MM.1S (cell line): ENCODE results near the gene CHD2.

Experiments
- DNase-seq: peaks from one replicate; pipeline ENCODE4 v3.0.0-alpha.2; 2015
- H2AFZ ChIP-seq: fragments of 300-600 bp; sonication (generic); 2 replicates; pipeline ENCODE4 v1.6.0; 2016; ENCODE audit warnings: antibody characterized with exemption, low read length
- H3F3A ChIP-seq: fragments of 300-600 bp; sonication (generic); 2 replicates; pipeline ENCODE4 v1.6.1; 2016; ENCODE audit warnings: mild to moderate bottlenecking, antibody characterized with exemption, low read length, moderate library complexity, mixed read lengths; ENCODE audit not compliant: insufficient read depth
- H3K27ac ChIP-seq: fragments of 300-600 bp; sonication (generic); 2 replicates; pipeline ENCODE4 v1.5.1; 2016; ENCODE audit warnings: mild to moderate bottlenecking, low read length
- H3K27me3 ChIP-seq: fragments of 300-600 bp; sonication (generic); replicated peaks from 2 replicates; pipeline ENCODE4 v1.6.0; 2016; ENCODE audit warnings: low read length; ENCODE audit not compliant: insufficient read depth
- H3K36me3 ChIP-seq: fragments of 300-600 bp; sonication (generic); replicated peaks from 2 replicates; pipeline ENCODE4 v1.6.1; 2016; ENCODE audit warnings: mild to moderate bottlenecking, low read length, mixed read lengths; ENCODE audit not compliant: insufficient read depth
- H3K4me1 ChIP-seq: fragments of 300-600 bp; sonication (generic); 2 replicates; pipeline ENCODE4 v1.6.1; 2016; ENCODE audit warnings: low read length, mixed read lengths
- H3K4me2 ChIP-seq: fragments of 300-600 bp; sonication (generic); 2 replicates; pipeline ENCODE4 v1.6.0; 2016; ENCODE audit warnings: low read depth, low read length
- H3K4me3 ChIP-seq: fragments of 300-600 bp; sonication (generic); 2 replicates; pipeline ENCODE4 v1.5.1; 2016; ENCODE audit warnings: low read length, mixed read lengths
- H3K79me2 ChIP-seq: fragments of 300-600 bp; sonication (generic); 2 replicates; pipeline ENCODE4 v1.6.1; 2016; ENCODE audit warnings: mixed run types, low read length, mixed read lengths
- H3K9ac ChIP-seq: fragments of 300-600 bp; sonication (generic); 2 replicates; pipeline ENCODE4 v1.6.1; 2016; ENCODE audit warnings: low read length, mixed read lengths
- H3K9me2 ChIP-seq: fragments of 300-600 bp; sonication (generic); replicated peaks from 2 replicates; pipeline ENCODE4 v1.6.1; 2016; ENCODE audit warnings: mild to moderate bottlenecking, low read length, mixed read lengths; ENCODE audit not compliant: insufficient read depth
- H3K9me3 ChIP-seq: fragments of 300-600 bp; sonication (generic); replicated peaks from 2 replicates; pipeline ENCODE4 v1.6.1; 2016; ENCODE audit warnings: mild to moderate bottlenecking, low read length, mixed read lengths; ENCODE audit not compliant: insufficient read depth
- H4K20me1 ChIP-seq: fragments of 300-600 bp; sonication (generic); 2 replicates; pipeline ENCODE4 v1.6.1; 2016; ENCODE audit warnings: mild to moderate bottlenecking, low read length, moderate library complexity, mixed read lengths; ENCODE audit not compliant: insufficient read depth
- EZH2 ChIP-seq: fragments of 300-600 bp; sonication (generic); optimal IDR thresholded peaks from 2 replicates; pipeline ENCODE3; 2017; ENCODE audit warnings: low read depth, mild to moderate bottlenecking, antibody characterized with exemption, low read length, mixed read lengths
- EZH2phosphoT487 ChIP-seq: fragments of 300-600 bp; sonication (generic); IDR thresholded peaks from 2 replicates; pipeline ENCODE4 v1.6.1; 2018; ENCODE audit warnings: antibody characterized with exemption, low read length
- TF ChIP-seq, protein P1 (sequence below): fragments of 300-600 bp; sonication (generic); IDR thresholded peaks from 2 replicates; pipeline ENCODE4 v1.5.1; 2016; ENCODE audit warnings: antibody characterized with exemption, low read length, mixed read lengths

The CHD2 gene

DNA sequence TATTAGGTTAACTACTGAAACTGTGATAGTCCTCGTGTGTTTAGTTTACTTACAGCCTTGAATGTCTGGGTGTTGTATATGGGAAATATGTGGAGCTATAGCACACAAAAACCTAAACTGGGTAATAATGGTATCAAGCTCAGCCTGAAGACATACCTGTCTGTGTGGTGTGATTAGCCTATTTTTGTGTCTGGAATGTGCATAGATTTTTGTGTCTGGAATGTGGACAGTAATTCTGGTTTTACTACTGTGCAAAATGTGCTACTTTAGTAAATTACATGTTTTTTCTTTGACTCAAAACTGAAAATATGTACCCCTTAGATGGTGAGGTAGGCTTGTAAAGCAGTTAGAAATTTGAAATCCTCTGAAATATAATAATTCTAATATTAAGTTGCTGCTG, 43.5 kb downstream of the CHD2 start:
- no peaks in the 10 kb centered on the region for H3K4me1 ChIP-seq
- no peak overlapping the region for H3K4me3 ChIP-seq
- H3K9me2 ChIP-seq = no peaks in the 10 kb centered on the region
- no peak overlapping the region for H2AFZ ChIP-seq
- H3K79me2 ChIP-seq = peaks cover 11% of the 10 kb centered on the region; the same call in 1 of the 2 replicates
- no peaks in the 10 kb centered on the region for H3K27me3 ChIP-seq
- no peak overlapping the region for H3K4me2 ChIP-seq
- no peaks in the 10 kb centered on the region; the same call in 1 of the 2 replicates for H3F3A ChIP-seq
- H4K20me1 ChIP-seq = no peaks in the 10 kb centered on the region
- no peak for TF ChIP-seq EZH2phosphoT487
- TF ChIP-seq, protein P1, sequence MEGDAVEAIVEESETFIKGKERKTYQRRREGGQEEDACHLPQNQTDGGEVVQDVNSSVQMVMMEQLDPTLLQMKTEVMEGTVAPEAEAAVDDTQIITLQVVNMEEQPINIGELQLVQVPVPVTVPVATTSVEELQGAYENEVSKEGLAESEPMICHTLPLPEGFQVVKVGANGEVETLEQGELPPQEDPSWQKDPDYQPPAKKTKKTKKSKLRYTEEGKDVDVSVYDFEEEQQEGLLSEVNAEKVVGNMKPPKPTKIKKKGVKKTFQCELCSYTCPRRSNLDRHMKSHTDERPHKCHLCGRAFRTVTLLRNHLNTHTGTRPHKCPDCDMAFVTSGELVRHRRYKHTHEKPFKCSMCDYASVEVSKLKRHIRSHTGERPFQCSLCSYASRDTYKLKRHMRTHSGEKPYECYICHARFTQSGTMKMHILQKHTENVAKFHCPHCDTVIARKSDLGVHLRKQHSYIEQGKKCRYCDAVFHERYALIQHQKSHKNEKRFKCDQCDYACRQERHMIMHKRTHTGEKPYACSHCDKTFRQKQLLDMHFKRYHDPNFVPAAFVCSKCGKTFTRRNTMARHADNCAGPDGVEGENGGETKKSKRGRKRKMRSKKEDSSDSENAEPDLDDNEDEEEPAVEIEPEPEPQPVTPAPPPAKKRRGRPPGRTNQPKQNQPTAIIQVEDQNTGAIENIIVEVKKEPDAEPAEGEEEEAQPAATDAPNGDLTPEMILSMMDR = no peak
- no peak for TF ChIP-seq EZH2
- peaks cover 32% of the 10 kb centered on the region for H3K36me3 ChIP-seq
- H3K27ac ChIP-seq = no peak overlapping the region
- no peaks in the 10 kb centered on the region for H3K9me3 ChIP-seq
- no peak overlapping the region for H3K9ac ChIP-seq
- no peak for DNase-seq

DNA sequence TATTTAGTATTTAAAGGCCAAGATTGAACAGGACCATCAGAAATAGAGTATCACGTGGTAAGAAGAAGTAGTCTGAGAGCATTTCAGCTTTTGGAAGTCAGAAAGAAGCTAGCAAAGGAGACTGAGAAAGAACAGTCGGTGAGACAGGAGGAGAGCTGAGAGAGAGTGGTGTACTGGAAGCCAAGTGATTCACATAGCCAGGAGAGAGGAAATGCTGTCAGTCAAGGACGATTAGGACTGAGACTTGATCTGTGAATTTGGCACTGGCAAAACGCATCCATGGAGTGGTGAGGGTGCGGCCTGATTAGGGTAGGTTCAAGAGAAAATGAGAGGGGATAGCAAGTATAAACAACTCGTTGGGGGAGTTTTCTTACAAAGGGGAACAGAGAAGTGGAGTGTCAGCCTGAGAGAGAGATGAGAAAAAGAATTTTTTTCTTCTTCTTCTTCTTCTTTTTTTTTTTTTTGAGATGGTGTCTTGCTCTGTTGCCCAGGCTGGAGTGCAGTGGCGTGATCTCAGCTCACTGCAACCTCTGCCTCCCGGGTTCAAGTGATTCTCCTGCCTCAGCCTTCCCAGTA, 44.9 kb downstream of the CHD2 start:
- no peaks in the 10 kb centered on the region for H4K20me1 ChIP-seq
- TF ChIP-seq EZH2phosphoT487 = no peak
- TF ChIP-seq, protein P1 = no peak
- TF ChIP-seq EZH2 = no peak
- H3K9me2 ChIP-seq = no peaks in the 10 kb centered on the region
- no peak for DNase-seq
- H3K9ac ChIP-seq = no peak overlapping the region
- no peak overlapping the region for H3K27ac ChIP-seq
- H2AFZ ChIP-seq = no peak overlapping the region
- H3F3A ChIP-seq = no peaks in the 10 kb centered on the region
- no peak overlapping the region for H3K4me3 ChIP-seq
- peaks cover 42% of the 10 kb centered on the region for H3K36me3 ChIP-seq
- no peaks in the 10 kb centered on the region for H3K9me3 ChIP-seq
- H3K4me2 ChIP-seq = no peak overlapping the region
- no peaks in the 10 kb centered on the region for H3K27me3 ChIP-seq
- H3K4me1 ChIP-seq = no peaks in the 10 kb centered on the region
- H3K79me2 ChIP-seq = peaks cover 15% of the 10 kb centered on the region; the same call in 1 of the 2 replicates

DNA sequence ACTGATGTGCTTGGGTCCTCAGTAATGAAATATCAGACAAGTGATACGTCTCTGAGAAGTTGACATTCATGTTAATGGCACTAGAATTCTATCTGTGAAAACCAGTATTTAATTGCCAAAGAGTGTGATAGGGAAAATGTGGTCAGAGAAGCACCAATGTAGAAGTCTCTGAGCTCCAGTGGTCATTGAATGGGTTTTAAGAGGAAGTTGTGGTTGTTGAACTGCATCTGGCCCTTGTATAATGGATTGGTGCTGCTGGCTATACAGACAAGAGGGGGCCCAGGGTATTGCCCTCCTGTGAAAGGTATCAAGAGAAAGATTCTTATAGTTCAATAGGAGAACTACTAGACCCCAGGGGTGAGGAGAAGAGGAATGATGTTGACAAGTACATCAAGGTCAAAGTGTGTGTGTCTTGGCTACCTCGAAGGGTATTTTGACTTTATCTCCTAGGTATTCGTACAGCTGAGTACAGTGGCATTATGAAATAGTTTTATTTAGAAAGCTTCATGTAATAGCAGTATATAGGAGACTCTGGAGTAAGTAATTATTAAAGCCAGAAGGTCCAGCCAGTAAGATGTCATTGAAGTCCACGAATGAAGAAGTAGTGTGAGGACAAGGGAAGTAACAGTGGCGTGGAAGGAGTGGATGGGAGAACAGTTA, 47.1 kb downstream of the CHD2 start:
- no peak for DNase-seq
- H2AFZ ChIP-seq = no peak overlapping the region
- H3K9ac ChIP-seq = no peak overlapping the region
- H3K9me3 ChIP-seq = no peaks in the 10 kb centered on the region
- no peak overlapping the region for H3K27ac ChIP-seq
- no peak overlapping the region for H3K4me2 ChIP-seq
- H3K79me2 ChIP-seq = peaks cover 12% of the 10 kb centered on the region; the same call in 1 of the 2 replicates
- H3K36me3 ChIP-seq = peaks cover 34% of the 10 kb centered on the region
- H3K4me3 ChIP-seq = no peak overlapping the region
- H3F3A ChIP-seq = no peaks in the 10 kb centered on the region
- no peak for TF ChIP-seq EZH2phosphoT487
- H3K27me3 ChIP-seq = no peaks in the 10 kb centered on the region
- H4K20me1 ChIP-seq = no peaks in the 10 kb centered on the region
- no peaks in the 10 kb centered on the region for H3K4me1 ChIP-seq
- no peaks in the 10 kb centered on the region for H3K9me2 ChIP-seq
